ENCODE data around the gene PROX2. TPM values are rescaled to one million over a fixed set of nuclear protein-coding genes. Genes with fewer than 3 reads are reported as not detected.

The PROX2 gene
- total RNA-seq, 1 donor from 2014 or later, result not detected

DNA sequence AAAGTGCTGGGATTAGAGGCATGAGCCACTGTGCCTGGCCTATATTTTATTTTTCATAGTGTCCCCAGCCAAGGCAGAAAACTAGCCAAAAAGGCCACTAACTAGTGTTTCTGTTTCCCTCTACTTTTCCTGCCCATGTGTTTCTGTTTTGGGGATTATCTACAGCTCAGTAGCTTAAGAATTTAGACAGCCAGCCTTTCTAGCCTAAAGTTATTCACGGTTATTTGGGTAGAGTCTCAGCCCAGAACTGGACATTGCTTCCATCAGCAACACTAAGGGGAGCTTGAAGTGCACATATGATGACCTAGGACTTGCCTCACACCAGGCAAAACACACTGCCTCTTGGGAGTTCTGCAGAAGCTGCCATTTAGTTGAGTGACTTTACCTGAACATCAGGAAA is 17.9 kb downstream of the PROX2 start:
- intact Hi-C loops (cut with DNase I), result no loop called here
- no peak for DNase-seq (ENCODE audit: low spot score)
- no peak for ATAC-seq

DNA sequence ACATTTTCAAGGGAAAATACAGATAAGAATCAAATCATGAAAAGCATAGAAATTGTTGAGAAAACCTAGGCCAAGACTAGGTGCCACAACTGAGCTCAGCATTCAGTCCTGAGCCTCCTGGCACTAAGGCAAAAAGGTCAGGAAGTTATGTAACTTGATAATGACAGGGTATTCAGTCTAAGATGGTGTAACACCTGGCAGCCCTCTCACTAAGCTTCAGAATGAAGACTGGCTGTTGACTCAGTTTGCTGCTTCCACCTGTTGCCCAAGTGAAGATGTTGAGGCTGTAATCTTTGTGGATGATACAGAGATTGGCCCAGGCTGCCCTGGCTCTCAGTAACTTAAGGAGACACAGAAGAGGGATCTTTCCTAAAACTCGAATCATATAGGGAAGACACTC is 19.6 kb downstream of the PROX2 start:
- no peak for DNase-seq (ENCODE audit: low spot score)
- no peak for ATAC-seq
- intact Hi-C loops (cut with DNase I), result no loop called here

DNA sequence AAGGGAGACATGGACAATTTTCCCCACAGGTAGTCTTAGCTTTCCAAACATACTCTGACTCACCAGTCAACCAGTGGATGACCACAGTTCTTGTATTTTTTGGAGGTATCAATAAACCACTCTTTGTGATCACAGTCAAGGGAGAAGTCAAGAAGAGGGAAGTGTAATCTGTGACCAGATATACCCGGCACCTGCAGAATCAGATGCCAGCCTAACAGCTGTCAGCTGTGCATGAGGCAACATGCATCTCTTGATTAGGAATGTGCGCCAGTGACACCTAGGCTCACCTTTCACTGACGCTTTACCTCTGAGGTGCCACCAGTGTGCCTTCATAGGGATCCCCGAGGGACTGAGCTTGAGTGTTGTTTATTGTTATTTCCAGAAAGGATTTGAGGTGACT is 20.0 kb downstream of the PROX2 start:
- DNase-seq (ENCODE audit: low spot score), result no peak
- intact Hi-C loops (cut with DNase I), result no loop called here
- no peak for ATAC-seq

GRCh38 chr14:74855021-74855420 is 20.9 kb downstream of the PROX2 start:
- DNase-seq (ENCODE audit: low spot score) (no peak), ATAC-seq (peak; percentile 35)
- intact Hi-C loops (cut with DNase I), result no loop called here

GRCh38 chr14:74853581-74853980 is 22.4 kb downstream of the PROX2 start:
- intact Hi-C loops (cut with DNase I), result no loop called here
- peak; percentile 37 for ATAC-seq

GRCh38 chr14:74852922-74853530 is 22.9 kb downstream of the PROX2 start:
- ATAC-seq (peak; percentile 53), DNase-seq (ENCODE audit: low spot score) (no peak)
- intact Hi-C loops (cut with DNase I), result no loop called here

More at GRCh38 chr14:74853581-74853980, 22.4 kb downstream of the PROX2 start:
- DNase-seq (ENCODE audit: low spot score), result no peak

DNA sequence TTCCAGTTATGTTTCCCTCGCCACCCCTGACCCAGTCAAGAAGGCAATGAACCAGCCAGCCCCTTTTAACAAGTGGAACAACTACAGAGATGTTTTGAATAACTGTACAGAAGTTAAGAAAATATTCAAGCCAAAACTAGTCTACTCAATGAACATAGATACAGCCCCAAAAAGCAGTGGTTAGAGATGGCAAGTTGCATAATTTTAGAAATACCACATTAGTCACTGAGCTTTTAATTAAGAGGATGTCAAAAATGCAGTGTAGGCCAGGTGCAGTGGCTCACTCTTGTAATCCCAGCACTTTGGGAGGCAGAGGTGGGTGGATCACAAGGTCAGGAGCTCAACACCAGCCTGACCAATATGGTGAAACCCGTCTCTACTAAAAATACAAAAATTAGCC is 27.2 kb downstream of the PROX2 start:
- DNase-seq (ENCODE audit: low spot score) (no peak), ATAC-seq (no peak)
- intact Hi-C loops (cut with DNase I), result no loop called here

- DNase-seq (ENCODE audit: low spot score), result no peak
- no peak for ATAC-seq
- intact Hi-C loops (cut with DNase I), result no loop called here
Measured at GRCh38 chr14:74846968-74847665, 28.8 kb downstream of the PROX2 start.

DNA sequence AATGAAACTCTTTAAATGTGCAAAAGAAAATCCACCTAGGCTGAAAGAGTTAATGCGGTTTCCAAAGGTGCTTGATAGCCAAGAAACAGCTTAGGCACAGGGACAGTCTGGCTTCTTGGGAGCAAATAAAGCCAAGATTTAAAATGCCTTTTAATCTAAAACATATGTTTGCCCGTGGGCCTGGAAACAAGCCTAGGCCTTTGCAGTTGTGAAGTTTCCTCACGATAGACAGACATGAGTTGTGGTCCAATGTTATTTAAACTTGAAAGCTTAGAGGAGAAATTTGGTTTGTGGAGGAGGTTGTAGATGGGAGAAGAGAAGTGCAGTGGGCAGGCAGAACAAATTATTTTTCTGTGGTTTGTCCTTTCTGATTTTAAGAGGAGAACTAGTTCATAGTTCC is 29.8 kb downstream of the PROX2 start:
- intact Hi-C loops (cut with DNase I), result no loop called here
- peak; percentile 60 for ATAC-seq
- DNase-seq (ENCODE audit: low spot score), result no peak

DNA sequence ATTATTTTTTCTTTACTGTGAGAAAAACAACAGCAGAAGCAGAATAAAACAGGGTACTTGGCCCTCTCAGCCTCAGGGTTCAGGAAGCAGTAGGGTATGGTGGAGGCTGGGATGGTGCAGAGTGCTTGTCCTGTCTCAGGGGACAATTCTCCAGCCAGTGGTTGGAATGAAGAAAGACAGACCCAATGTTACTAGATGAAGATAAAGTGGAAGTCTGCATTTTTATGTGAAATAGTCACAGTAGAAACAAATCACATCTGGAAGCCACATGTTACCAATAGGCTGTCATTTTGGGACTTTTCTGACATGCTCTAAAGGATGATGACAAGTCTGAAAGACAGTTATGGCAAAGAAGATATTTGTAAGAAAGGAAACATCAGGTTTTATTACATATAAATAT is 32.3 kb downstream of the PROX2 start:
- intact Hi-C loops (cut with DNase I), result no loop called here
- DNase-seq (ENCODE audit: low spot score), result no peak
- ATAC-seq, result peak; percentile 65

- no peak for ATAC-seq
- intact Hi-C loops (cut with DNase I), result no loop called here
- no peak for DNase-seq (ENCODE audit: low spot score)
Measured at GRCh38 chr14:74841230-74842207, 34.4 kb downstream of the PROX2 start.

DNA sequence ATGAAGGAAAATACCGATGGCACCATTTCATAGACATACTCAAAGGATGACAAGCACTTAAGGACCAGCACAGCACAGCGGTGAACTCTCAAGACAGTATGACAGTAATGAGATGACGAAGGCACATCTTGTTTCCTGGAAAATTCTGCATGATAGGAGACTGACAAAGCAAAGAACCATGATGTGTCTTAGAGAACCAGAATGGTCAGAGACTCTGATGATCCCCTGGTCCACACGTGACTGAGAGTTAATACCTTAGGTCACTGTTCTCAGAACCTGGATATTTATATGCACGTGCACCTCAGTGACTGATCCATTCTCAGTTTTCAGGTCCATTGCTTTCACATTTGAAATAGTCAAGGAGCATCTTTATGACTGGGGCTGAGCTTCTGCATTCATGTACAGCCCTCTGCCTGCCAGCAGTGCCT is 35.3 kb downstream of the PROX2 start:
- DNase-seq (ENCODE audit: low spot score) (no peak), ATAC-seq (no peak)
- intact Hi-C loops (cut with DNase I), result no loop called here

GRCh38 chr14:74838166-74838565 is 37.8 kb downstream of the PROX2 start:
- intact Hi-C loops (cut with DNase I), result no loop called here
- no peak for ATAC-seq

DNA sequence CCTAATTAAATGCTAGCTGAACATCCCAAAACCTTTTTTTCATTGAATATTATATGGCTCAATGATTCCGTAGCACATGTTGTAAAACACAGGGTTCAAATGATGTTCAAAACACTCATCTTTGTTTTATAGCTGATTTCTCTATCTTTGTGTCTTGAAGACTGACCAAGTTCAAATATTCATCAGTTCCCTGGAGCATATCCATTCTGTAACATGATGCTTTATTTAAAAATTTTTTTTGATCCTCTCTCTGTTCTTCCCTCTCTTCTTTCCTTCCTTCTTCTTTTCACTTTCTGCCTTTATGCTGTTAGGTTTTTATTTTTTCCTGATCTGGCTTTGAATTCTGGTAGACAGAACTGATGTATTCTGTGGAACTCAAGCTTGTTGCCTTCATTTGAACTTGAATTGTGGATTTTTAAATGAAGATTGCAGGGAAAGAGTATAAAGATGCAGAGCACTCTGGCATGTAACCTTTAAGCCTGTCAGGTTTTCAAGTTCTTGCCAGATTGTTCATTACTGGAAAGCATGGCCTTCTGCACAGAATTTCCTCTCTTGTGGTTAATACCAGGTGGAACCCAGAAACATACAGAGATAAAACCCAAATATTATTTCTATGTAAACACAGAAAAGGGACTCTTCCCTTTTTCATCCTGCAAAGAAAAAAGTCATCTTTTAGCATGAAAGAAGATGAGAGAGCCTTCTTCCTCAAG is 39.5 kb downstream of the PROX2 start:
- DNase-seq (ENCODE audit: low spot score), result no peak
- intact Hi-C loops (cut with DNase I), result no loop called here
- ATAC-seq, result peak; percentile 28

More at GRCh38 chr14:74838166-74838565, 37.8 kb downstream of the PROX2 start:
- no peak for DNase-seq (ENCODE audit: low spot score)

GRCh38 chr14:74835645-74836250 is 40.2 kb downstream of the PROX2 start:
- DNase-seq (ENCODE audit: low spot score) (no peak), ATAC-seq (no peak)
- intact Hi-C loops (cut with DNase I), result no loop called here

DNA sequence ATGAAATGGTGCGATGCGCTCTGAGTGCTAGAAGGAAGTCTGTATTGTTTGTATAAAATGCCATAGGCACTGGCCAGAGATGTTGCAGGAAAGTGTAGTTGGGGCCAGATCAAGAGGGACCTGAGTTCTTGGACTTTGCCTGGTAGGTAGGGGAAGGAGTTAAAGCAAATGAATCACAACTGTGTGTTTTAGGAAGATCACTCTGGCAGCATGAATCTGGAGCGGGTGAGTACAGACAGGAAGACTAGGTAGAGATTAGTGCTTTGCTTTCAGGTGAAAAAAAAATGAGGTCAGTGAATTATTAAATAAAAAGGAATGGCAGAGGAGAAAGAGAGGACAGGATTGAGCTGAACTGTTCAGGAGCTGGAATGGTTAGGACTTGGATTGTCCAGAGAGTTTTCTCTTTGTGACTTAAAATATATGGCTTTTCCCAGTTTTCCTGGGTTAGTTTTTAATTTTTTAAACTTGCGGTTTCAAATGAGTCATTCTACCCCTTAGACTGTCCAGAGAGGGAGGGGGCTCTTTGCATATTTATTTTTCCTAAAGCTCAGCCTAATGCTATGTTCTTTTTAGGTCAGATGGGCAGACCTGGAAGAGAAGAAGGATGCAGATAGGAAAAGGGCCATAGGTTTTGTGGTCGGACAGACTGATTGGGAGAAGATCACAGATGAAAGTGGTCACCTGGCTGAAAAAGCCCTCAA is 41.1 kb downstream of the PROX2 start:
- DNase-seq (ENCODE audit: low spot score), result no peak
- intact Hi-C loops (cut with DNase I), result no loop called here
- ATAC-seq, result no peak

DNA sequence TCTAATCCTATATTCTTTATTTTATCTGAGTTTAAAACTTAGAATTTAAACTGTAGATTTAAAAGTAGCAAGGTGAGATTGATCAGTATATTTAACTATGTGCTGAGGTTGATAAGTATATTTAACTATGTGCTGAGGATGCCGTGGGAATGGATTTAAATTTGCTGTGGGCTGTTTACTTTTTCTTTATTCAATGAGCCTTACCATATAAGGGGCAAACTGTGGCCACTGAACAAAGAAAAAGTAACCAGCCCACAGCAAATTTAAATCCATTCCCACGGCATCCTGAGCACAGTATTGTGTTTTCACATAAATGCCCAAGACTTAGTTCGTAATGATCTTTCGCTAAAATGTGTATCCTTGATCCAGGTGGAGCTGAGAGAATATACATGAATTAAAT is 43.1 kb downstream of the PROX2 start:
- no peak for ATAC-seq
- intact Hi-C loops (cut with DNase I), result no loop called here
- DNase-seq (ENCODE audit: low spot score), result no peak

- DNase-seq (ENCODE audit: low spot score) (no peak), ATAC-seq (no peak)
- intact Hi-C loops (cut with DNase I), result loop anchor here (5.0 kb wide), 1 partner anchor 1712 kb away; no protein-coding TSS in a partner anchor
Measured at GRCh38 chr14:74829251-74829650, 46.7 kb downstream of the PROX2 start.

All from sciatic nerve (tissue), 2 donors.